Iris pigment epithelial cell (primary cell): ENCODE data around the gene PELI2.

ENCODE experiments used
- DNase-seq: peaks from one replicate; pipeline ENCODE4 v3.0.0-alpha.2; 2011; ENCODE audit warnings: low read depth

PELI2 gene

DNA sequence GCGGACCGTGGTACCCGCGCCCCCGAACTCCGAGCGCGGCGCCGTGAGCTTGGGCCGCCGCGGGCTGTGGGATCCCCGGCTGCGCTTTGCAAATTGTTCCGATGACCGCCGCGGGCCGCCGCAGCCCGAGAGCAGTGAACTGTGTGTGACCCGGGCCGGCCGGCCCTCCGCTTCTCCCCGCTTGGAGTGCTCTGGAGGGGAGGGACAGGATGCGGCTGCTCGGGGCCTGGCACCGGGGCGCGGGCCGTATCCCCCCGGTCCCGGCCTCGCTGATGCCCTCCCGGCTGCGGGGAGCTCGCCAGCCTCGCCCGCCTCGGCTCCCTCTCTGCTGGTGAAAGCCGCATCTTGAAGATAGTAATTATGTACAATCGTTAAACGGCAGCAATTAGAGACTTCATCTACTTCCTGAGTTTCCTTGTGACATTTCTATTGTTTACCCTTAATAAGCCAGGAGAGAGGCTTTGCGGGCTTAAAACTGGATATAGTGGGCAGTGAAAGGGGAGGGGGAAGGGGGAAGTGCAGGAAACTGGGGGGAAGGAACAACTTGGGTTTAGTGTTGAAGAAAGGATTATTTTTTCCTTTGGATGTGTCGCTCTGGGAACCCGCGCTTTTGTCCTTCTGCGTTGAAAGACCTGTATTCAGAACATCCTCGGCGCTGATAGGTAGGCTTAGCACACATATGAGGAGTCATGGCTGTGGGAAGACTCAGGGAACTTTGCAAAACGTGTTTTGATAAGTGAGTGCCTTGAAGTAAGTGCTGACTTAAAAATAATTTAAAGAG lies 1.2 kb downstream of the PELI2 start:
- peak; percentile 49 for DNase-seq

DNA sequence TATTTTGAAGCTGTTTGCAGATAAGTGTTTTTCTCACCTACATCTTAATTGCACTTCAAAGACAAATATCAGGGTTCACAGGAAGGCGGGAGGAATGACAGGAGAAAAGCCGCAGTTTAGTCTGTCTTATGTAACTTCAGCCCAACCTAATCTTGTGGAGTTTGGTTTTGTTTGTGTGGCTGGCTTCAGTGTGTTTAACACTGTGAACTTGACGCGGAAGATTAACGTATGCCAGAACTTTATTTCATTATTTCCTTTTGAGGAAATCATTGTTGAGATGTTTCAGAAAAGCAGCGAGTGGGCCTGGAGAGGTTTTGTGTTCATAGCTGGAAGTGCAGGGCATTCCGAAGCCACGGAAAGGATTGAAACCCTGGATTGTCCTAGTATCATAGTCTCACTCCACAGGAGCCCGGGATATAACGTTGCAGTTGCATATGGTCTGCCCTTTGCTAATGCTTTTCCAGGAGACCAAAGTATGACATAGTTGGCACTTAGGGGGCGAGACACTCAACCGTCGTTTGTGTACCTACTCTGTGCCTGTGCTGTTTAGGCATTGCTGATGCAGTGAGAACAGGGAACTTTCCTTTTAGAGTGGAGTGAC lies 2.0 kb downstream of the PELI2 start:
- DNase-seq = peak; percentile 50

DNA sequence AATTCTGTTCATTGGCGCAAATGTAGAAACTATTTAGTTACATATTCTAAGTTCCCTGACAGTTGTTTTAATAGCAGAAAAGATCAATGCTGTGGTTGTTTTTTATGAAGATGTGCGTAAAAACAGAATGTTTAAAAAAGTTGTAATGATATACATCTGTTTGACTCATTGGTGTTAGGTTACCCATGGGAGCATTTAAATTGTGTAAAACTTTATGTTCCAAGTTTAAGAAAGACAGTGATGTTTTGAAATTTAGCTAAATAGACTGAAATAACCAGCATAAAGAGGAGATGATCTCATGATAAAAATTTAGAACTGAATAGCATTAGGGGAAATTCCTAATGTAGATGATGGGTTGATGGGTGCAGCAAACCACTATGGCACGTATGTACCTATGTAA lies 3.6 kb downstream of the PELI2 start:
- peak; percentile 20 for DNase-seq

- no peak for DNase-seq
Measured at GRCh38 chr14:56122301-56122700, 4.1 kb downstream of the PELI2 start.

DNA sequence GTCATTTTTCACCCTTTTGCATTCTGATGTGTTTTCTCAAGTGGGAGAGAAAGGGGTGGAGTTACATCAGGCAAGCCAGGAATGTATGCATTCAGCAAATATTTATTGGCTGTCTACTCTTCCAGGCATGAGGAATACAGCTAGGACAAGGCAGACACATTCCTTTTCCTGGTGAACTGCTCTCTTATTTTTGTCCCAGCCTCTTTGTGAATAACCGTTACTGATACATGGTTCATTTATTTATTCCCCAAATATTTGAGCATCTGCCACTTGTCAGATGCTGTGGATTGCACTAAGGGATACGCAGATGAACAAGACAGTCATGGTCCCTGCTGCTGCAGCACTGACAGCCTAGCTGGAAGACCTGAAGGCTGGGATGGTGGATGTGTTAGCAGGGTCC lies 6.1 kb downstream of the PELI2 start:
- DNase-seq = no peak

DNA sequence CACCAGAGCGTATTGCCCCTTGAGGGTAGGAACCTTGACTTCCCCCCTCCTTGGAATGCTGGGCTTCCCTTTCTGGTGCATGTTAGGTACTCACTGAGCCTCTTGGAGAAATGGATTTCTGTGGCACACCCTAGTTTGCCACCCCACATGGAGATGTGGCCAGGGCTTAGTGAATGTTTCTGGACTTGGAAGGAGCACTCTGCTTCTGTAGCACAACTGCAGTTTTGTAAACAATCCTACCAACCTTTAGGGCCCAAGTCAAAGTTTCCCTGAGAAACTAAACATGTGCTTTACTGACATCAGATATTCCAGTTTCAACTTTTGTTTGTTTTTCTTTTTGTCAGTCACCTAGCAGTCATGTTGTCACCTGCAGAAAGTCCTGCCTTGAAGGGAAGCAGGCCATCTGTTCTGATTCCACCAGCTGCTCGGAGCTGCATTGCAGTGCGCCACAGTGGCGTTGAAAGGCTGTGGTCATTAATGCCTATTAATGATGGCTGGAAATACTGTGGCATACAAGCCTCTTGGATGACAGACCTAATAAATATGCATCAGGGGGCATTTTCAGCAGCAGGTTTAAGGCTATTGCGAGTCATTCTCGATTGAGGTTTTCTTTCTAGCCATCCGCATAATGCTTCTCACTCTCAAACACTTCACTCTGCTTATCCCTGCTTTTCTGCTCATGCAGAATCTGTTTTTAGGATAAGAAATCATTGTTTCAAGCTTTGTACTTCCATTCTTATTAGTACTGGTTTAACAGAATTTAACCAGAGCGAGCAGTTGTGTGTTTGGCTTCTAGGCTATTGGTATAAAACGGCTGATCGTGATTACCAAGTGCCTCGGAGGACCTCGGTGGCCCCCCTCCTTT lies 7.8 kb downstream of the PELI2 start:
- DNase-seq = no peak

DNA sequence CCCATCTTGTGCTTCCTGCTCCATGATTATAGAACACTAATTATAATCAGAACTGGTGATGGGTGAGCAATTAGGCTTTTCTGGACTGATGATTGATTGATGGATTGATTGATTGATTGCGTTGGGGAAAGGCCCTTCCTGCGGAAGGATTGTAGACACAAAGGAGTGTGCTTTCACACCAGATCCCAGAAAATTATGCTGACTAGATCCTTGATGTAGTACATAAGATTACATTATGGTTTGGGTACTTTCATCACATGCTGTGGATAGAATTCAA lies 8.4 kb downstream of the PELI2 start:
- DNase-seq = no peak

- no peak for DNase-seq
Measured at GRCh38 chr14:56127156-56127555, 8.9 kb downstream of the PELI2 start.

DNA sequence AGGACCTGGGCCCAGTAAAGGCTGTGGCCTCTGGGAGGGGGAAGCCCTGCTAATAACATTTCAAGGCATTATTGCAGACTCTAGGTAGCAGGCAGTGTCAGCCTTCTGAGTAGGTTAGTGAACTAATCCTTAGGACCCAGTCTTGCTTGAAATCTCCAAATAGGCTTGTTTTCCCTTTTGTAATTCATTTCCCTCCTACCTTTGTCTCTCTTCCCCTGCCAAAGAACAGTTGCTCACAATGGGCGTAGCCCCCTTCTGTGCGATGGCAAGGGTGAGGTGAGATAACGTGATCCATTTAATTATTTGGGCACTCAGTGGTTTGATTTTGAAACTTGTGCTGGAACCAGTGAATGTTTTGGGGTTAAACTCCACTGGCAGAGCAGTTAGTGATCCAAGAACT lies 10.9 kb downstream of the PELI2 start:
- no peak for DNase-seq

- DNase-seq = no peak
Measured at GRCh38 chr14:56129933-56130332, 11.7 kb downstream of the PELI2 start.

DNA sequence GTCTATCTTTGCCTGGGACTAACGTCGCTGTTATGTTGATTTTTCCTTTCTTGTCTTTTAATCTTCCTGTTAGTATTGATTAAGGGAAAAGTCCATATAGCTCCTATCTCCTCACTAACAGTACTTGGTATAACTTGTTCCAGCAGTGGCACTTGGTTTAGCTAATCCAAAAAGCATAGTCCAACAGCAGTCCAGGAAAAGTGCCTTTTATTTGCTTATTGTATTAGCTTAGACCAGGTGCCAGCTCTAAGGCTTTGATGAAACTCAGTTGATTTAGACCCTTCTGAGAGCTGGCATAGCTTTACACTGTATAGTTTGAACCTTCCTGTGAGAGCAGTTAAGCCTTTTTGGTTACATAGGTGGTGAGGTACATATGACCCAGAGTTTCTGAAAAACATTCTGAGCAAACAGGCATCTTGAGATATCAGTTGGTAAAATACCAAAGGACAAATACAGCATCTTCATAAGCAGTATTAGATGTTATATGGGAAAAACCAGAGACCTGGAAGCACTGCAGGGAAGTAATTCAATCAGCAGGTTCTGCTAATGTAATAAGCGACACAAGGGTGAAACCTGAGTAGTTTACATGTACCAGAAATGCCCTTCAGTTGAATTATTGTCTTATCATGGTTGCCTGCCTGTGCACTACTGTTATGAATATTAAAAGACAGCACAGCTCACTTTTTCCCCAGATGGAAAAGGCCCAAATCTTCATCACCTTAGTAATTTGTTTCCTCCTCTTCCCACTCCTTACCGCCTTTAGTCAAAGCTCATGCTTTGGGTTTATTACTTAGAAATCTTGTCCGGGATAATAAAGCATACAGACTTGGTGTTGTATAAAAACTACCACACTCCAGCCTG lies 13.0 kb downstream of the PELI2 start:
- no peak for DNase-seq

DNA sequence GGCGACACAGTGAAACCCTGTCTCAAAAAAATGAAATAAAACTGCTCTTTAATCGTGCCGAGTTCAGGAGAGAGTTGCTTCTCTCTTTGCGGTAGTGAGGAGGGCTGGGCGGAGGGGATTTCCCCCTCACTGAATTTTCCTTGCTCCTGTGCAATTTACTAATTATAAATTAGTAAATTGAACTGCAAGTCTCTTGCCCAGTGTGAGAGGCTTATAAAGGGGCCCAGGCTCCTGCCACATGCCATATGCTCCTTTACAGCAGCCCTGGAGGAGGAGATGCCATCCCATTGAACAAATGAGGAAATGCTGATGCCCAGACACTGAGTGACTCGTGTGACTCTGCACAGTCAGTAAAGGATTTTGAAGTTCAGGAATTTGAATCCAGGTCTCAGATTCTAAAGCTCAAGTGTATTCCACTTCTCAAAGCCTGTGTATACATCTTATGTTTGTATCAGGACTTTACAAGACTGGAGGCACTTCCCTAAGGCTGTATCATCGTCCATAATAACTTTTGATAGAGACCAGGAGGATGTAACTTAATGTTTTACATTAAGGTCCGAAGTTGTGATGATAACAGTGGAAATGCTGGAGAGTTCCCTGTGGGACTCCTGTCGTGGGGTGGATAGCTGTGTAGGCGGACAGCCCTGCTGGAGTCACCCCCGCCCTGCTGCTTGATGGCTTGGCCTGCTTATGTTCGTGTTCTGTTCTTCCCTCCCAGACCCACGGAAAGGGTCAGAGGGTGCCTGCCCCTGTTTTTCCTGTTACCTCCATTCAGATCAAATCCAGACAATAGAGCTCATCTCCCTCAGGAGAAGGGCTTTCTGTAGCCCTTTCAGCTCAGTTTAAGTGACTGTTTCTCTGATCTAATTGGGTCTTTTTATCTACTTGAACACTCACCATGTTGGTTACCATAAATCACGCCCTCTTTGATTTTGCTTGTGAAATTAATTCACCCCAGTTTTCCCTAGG lies 13.9 kb downstream of the PELI2 start:
- no peak for DNase-seq

DNA sequence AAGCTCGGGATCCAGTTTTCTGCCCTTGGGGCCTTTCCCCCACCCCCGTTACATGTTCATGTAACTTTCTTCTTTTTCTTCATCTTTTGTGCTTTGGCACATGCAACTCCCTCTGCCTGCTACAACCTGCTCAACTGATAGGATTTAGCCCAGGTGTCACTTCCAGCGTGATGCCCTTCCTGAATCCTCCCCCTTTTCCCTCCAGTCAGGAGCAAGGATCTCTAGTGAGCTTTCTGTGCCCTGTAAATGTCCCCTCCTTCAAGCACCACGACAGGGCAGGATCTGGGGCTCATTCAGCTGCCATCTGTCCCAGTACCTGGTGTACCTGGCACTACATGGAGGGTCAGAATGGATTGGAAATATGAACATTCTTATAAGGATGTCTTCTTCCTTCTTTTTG lies 15.3 kb downstream of the PELI2 start:
- DNase-seq = no peak

DNA sequence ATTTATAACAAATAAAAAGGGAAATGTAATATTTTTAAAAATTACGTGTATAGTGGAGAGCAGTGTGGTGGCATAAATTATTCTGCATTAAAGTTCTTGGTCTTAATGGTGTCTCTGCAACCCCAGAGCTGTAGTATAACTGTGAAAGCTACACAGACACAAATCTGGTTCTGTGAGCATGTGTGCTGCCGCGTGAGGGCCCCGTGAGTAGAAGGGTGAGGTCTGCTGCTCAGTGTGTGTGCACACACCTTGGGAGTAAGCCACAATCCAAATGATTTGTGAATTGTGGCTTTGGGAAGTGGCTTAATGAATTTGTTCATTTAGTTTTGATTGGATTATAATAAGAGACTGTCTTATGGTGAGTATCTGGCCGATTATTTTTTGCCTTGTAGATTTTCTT lies 16.8 kb downstream of the PELI2 start:
- no peak for DNase-seq

DNA sequence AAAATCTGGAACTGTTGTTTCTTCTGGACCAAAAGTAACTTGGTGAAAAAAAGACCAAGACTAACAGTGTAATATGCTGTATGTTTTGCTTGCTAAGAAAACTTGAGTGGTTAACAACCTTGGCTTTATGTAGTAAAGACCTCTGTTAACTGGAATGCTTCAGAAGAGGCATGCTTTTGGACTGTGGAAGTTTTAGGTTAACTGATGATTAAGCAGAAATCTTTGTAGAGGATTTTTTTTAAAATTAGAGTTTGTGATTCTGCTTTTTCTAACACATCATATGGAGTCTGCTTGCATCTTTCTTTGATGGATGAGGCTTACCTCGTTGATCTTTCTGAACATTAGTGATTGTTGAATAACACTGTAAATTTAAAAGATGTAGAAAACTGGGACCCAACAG lies 17.5 kb downstream of the PELI2 start:
- DNase-seq = no peak

DNA sequence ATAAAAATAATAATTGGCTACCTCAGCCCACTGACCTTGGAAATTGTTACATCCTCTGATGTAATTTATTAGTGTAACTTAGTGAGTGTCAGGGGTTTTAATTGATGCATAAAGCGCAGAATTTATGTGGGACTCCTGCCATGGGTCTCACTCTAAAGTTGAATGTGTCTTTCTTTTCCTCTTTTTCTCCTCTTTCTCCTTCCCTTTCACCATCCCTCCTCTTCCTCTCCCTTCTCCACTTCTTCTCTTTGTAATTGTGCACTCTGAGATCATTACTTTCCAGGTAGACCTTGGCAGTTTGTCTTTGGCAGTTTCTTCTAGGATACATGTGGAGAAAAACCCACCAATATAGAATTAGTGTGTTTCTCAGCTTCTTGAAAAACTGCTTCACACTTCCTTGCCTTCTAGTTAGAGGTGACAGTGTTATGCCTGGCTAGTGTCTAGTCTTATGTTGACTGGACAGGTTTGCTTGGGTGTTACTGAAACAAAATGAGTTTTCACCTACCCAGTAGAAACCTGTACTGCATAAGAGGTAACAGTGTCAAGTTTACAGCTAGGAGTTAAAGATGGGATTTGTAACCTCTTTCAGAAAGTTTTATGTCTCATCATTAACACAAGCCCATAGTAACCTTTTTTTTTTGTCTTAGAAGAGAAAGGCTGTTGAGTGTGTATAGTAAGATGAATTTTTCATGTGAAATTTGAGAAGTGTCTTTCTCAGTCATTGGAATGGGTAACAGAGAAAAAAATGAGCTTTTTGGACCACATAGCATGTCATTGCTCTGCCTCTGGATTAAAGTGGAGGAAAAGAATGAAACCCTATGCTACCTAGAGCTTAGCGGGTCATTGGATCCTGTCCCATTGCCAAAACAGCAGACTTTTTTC lies 18.6 kb downstream of the PELI2 start:
- no peak for DNase-seq

- no peak for DNase-seq
Measured at GRCh38 chr14:56137453-56137807, 19.2 kb downstream of the PELI2 start.

DNA sequence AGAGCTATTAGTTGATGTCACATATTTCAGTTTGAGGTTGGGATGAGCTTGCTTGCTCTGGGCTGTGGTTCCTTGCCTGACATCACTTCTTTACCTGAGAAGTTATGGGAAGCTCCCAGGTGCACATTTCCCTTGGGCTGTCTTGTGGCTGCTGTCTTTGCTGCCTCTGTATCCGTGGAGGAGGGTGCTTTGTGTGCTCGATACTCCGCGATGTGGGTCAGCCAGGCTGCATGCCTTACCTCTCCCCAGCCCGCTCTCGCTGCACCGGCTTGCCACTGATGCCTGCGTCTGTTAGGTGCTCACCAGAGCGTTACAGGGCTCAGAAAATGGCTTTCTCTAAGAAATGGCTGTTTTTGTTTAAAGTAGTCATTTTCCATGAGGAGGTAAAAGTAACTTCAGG lies 19.6 kb downstream of the PELI2 start:
- DNase-seq = no peak

DNA sequence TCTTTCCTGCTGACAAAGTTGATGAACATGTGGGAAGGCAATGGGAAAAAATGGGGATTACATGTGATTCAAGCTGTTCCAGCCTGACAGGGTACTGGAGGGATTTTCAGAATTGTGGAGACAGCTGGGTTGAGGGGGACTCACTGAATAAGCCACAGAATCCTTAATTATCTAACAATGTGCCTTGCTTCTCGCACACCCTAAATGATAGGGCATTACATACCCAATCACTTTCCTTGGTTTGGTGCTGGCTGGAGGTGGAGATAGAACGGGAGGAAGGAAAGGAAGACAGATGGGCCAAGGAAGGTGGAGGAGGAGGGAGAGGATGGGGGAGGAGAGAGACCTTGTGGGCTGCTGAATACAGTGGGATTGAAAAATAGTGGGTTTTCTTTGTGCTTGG lies 20.7 kb downstream of the PELI2 start:
- DNase-seq = no peak

- no peak for DNase-seq
Measured at GRCh38 chr14:56142314-56142713, 24.1 kb downstream of the PELI2 start.
